Keratinocyte (primary cell): ENCODE results near the gene GRIA1. TPM values are rescaled to one million over a fixed set of nuclear protein-coding genes. Genes with fewer than 3 reads are reported as not detected.

Experiments used
- DNase-seq: peaks from one replicate; pipeline ENCODE4 v3.0.0-alpha.2; 2011; ENCODE audit warnings: low read depth, missing footprints, low spot score
- FAIRE-seq: peaks from 2 replicates; lab custom pipeline; 2011; peaks lifted over from hg19 to GRCh38; lab: Jason Lieb, UNC
- H2AFZ ChIP-seq: 2 replicates; pipeline ENCODE4 v1.6.0; 2012; ENCODE audit warnings: low read length, control low read depth, inconsistent platforms; ENCODE audit not compliant: control insufficient read depth
- H3K27ac ChIP-seq: 2 replicates; pipeline ENCODE4 v1.5.1; 2011; ENCODE audit warnings: low read length; ENCODE audit not compliant: control insufficient read depth, insufficient read depth
- H3K27me3 ChIP-seq: 3 replicates; pipeline ENCODE4 v1.6.0; 2011; ENCODE audit warnings: low read length; ENCODE audit not compliant: control insufficient read depth, insufficient read depth; ENCODE audit errors: extremely low read depth
- H3K36me3 ChIP-seq, 2 experiments: 2 replicates in 1 of 2; 3 replicates in 1 of 2; pipeline ENCODE4 v1.5.1; 2011; ENCODE audit warnings: low read length in 2 of 2, mild to moderate bottlenecking in 1 of 2; ENCODE audit not compliant: control insufficient read depth in 2 of 2, insufficient read depth in 2 of 2; ENCODE audit errors: extremely low read depth in 1 of 2
- H3K4me1 ChIP-seq: 3 replicates; pipeline ENCODE4 v1.5.1; 2011; ENCODE audit warnings: low read length; ENCODE audit not compliant: control insufficient read depth, insufficient read depth; ENCODE audit errors: extremely low read depth
- H3K4me2 ChIP-seq: 3 replicates; pipeline ENCODE4 v1.6.0; 2011; ENCODE audit warnings: low read depth, low read length; ENCODE audit not compliant: control insufficient read depth, insufficient read depth; ENCODE audit errors: extremely low read depth
- H3K4me3 ChIP-seq, 3 experiments: fragments of 200-600 bp in 1 of 3; sonication (generic) in 1 of 3; 2 replicates in 2 of 3; 3 replicates in 1 of 3; pipeline ENCODE4 v1.5.1; 2011 to 2016; ENCODE audit warnings: low read length in 3 of 3, mild to moderate bottlenecking in 3 of 3, control low read depth in 2 of 3, inconsistent platforms in 1 of 3, low read depth in 1 of 3, mixed read lengths in 1 of 3, mixed run types in 1 of 3, moderate library complexity in 1 of 3; ENCODE audit not compliant: control insufficient read depth in 2 of 3, insufficient read depth in 2 of 3; ENCODE audit errors: extremely low read depth in 1 of 3
- H3K79me2 ChIP-seq: 2 replicates; pipeline ENCODE4 v1.6.0; 2012; ENCODE audit warnings: low read length; ENCODE audit not compliant: control insufficient read depth, insufficient read depth
- H3K9ac ChIP-seq: 3 replicates; pipeline ENCODE4 v1.6.0; 2011; ENCODE audit warnings: low read length; ENCODE audit not compliant: control insufficient read depth, insufficient read depth; ENCODE audit errors: extremely low read depth
- H3K9me1 ChIP-seq: 3 replicates; pipeline ENCODE4 v1.6.0; 2011; ENCODE audit warnings: low read length; ENCODE audit not compliant: control insufficient read depth, insufficient read depth; ENCODE audit errors: extremely low read depth
- H3K9me3 ChIP-seq: 2 replicates; pipeline ENCODE4 v1.5.1; 2012; ENCODE audit warnings: low read depth, low read length; ENCODE audit not compliant: control insufficient read depth
- H4K20me1 ChIP-seq: 3 replicates; pipeline ENCODE4 v1.6.0; 2011; ENCODE audit warnings: low read length; ENCODE audit not compliant: control insufficient read depth, insufficient read depth; ENCODE audit errors: extremely low read depth
- EZH2 ChIP-seq: IDR thresholded peaks from one replicate; pipeline ENCODE4 v1.6.1; 2012; ENCODE audit warnings: inconsistent platforms, mild to moderate bottlenecking, low read length, moderate library complexity
- dilution Hi-C: fragments of 300-500 bp; cut with MboI; formaldehyde crosslinking; loops from one replicate; pipeline ENCODE4 v1.7.0; 2020; ENCODE audit warnings: low sequenced_read_pairs; ENCODE audit not compliant: extremely low pct_ligation_motif_present
- polyA plus RNA-seq, 5 experiments: library from polyadenylated mRNA; depleted of rRNA in 3 of 5; stranded (reverse) in 3 of 5; stranded (forward) in 1 of 5; unstranded in 1 of 5; fragments of >200 nt; gene quantifications; 1 replicate in 1 of 5; 2 replicates in 3 of 5; 3 replicates in 1 of 5; pipeline versions ENCODE4 v1.2.1 to v1.2.3, GENCODE V29; 2011 to 2012; ENCODE audit warnings: missing spikeins in 2 of 5, low read depth in 1 of 5, low replicate concordance in 1 of 5
- TF ChIP-seq, protein P1 (sequence below), 3 experiments: IDR thresholded peaks in 1 of 3; conservative IDR thresholded peaks in 1 of 3; optimal IDR thresholded peaks in 1 of 3; 2 replicates in 2 of 3; 3 replicates in 1 of 3; pipeline versions ENCODE3 to v1.5.1; 2011; ENCODE audit warnings: low read length in 3 of 3, mild to moderate bottlenecking in 3 of 3, moderate library complexity in 2 of 3, control low read depth in 1 of 3, inconsistent platforms in 1 of 3; ENCODE audit not compliant: insufficient read depth in 2 of 3; ENCODE audit errors: extremely low read depth in 1 of 3

The GRIA1 gene
- polyA plus RNA-seq, 1 donor (not counting 4 experiments of a cell fraction or from before 2014, with no cell fraction given), result not detected

DNA sequence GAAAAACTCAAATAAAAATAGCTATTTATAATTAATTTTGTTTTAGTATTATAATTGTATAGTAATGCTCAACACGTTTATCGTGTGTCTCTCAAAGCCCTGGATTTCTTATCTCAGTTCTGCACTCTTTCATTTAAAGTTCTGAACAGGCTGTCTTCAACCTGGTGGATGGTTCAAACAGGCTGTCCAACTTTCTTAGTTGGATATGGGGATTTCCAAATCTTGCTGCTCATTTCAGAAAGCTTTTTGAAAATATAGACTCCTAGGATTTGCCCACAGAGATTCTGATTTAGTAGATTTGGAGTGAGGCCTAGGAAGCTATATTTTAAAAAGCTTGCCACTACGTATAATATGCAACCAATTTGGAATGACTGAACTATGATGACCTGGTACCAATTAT, 120.3 kb downstream of the GRIA1 start:
- dilution Hi-C loops, result no loop called here
- no peaks in the 10 kb centered on the region for H3K27me3 ChIP-seq
- H3K79me2 ChIP-seq, result no peaks in the 10 kb centered on the region
- H3K4me3 ChIP-seq, result no peak overlapping the region
- no peak overlapping the region for H3K27ac ChIP-seq
- FAIRE-seq (no peak), DNase-seq (no peak)
- no peaks in the 10 kb centered on the region for H3K36me3 ChIP-seq
- no peaks in the 10 kb centered on the region for H3K9me3 ChIP-seq
- no peaks in the 10 kb centered on the region for H3K9me1 ChIP-seq
- no peaks in the 10 kb centered on the region for H3K4me1 ChIP-seq
- H3K9ac ChIP-seq, result no peak overlapping the region
- no peaks in the 10 kb centered on the region for H4K20me1 ChIP-seq
- H2AFZ ChIP-seq, result no peak overlapping the region
- no peak for TF ChIP-seq EZH2
- TF ChIP-seq, protein P1, sequence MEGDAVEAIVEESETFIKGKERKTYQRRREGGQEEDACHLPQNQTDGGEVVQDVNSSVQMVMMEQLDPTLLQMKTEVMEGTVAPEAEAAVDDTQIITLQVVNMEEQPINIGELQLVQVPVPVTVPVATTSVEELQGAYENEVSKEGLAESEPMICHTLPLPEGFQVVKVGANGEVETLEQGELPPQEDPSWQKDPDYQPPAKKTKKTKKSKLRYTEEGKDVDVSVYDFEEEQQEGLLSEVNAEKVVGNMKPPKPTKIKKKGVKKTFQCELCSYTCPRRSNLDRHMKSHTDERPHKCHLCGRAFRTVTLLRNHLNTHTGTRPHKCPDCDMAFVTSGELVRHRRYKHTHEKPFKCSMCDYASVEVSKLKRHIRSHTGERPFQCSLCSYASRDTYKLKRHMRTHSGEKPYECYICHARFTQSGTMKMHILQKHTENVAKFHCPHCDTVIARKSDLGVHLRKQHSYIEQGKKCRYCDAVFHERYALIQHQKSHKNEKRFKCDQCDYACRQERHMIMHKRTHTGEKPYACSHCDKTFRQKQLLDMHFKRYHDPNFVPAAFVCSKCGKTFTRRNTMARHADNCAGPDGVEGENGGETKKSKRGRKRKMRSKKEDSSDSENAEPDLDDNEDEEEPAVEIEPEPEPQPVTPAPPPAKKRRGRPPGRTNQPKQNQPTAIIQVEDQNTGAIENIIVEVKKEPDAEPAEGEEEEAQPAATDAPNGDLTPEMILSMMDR (optimal IDR thresholded peaks at IDR 0.05 in 1 of 3, IDR thresholded peaks at IDR 0.05 in 1 of 3, conservative IDR thresholded peaks at IDR 0.05 in 1 of 3; ENCODE audit: extremely low read depth in 1 of 3, insufficient read depth in 2 of 3, low read length in 3 of 3), result no peak
- H3K4me2 ChIP-seq, result no peak overlapping the region

DNA sequence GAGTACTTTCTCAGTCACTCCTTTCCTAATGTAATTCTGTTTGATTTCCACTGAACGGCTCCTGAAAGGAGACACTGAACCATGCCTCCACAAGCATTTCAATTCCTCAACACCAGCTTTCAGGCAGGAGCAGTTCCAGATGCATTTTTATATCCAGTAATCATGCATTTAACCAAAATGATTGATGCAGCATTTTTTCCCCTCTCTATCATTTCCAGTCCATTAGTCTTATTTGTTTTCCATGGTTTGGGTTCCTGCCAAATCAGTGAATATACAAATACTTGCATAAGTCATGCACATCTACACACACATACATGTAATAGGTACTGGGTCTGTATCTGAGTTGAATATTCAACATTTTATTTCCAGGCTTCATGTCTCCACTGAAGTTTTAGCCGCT, 122.7 kb downstream of the GRIA1 start:
- TF ChIP-seq, protein P1 (optimal IDR thresholded peaks at IDR 0.05 in 1 of 3, IDR thresholded peaks at IDR 0.05 in 1 of 3, conservative IDR thresholded peaks at IDR 0.05 in 1 of 3; ENCODE audit: extremely low read depth in 1 of 3, insufficient read depth in 2 of 3, low read length in 3 of 3), result no peak
- TF ChIP-seq EZH2, result no peak
- Histone ChIP-seq H3K27me3 (no peaks in the 10 kb centered on the region), H3K4me1 (peaks cover 7% of the 10 kb centered on the region), H3K4me3 (no peak overlapping the region), H3K36me3 (no peaks in the 10 kb centered on the region), H3K9me1 (no peaks in the 10 kb centered on the region), H3K27ac (no peak overlapping the region), H3K79me2 (no peaks in the 10 kb centered on the region), H3K9ac (no peak overlapping the region), H4K20me1 (no peaks in the 10 kb centered on the region), H3K9me3 (no peaks in the 10 kb centered on the region), H2AFZ (no peak overlapping the region), H3K4me2 (no peak overlapping the region)
- DNase-seq (no peak), FAIRE-seq (no peak)
- dilution Hi-C loops, result no loop called here
